NCI-H2029 treated with DMSO at 0.1 percent for 48 hours (cell line): ENCODE results near the gene C1GALT1C1.

Experiments used
- DNase-seq: peaks from one replicate; lab custom pipeline; 2025; lab: John Stamatoyannopoulos, UW

The C1GALT1C1 gene

GRCh38 chrX:120585702-120586101, 44.2 kb downstream of the C1GALT1C1 start:
- no peak for DNase-seq
